ENCODE data around the gene PRB3. TPM values are rescaled to one million over a fixed set of nuclear protein-coding genes. Genes with fewer than 3 reads are reported as not detected.

Gene PRB3
- not detected in 2 replicates for total RNA-seq (2014; rRNA removed; shearing (Covaris generic))

GRCh38 chr12:11269607-11270006, at the start of gene PRB3:
PRB3 (minus strand) TSS chr12:11269707; CDS start chr12:11269669, 38 bp downstream.
- DNase-seq (ENCODE audit: low spot score): no peak

GRCh38 chr12:11310336-11310735, 40.8 kb upstream of the PRB3 start, which contains the start of gene PRB4:
PRB4 (minus strand) TSS chr12:11310436; CDS start chr12:11310398, 38 bp downstream.
- DNase-seq (ENCODE audit: low spot score): no peak

GRCh38 chr12:11307143-11307542, 37.6 kb upstream of the PRB3 start:
- no peak for DNase-seq (ENCODE audit: low spot score)

GRCh38 chr12:11273449-11273848, 3.9 kb upstream of the PRB3 start:
- no peak for DNase-seq (ENCODE audit: low spot score)

GRCh38 chr12:11264501-11264900, 5.0 kb downstream of the PRB3 start:
- no peak for DNase-seq (ENCODE audit: low spot score)

GRCh38 chr12:11246489-11246888, 23.0 kb downstream of the PRB3 start:
- DNase-seq (ENCODE audit: low spot score): no peak

- no peak for DNase-seq (ENCODE audit: low spot score)
Observed at GRCh38 chr12:11242656-11243055, 26.9 kb downstream of the PRB3 start.

GRCh38 chr12:11240348-11240930, 29.1 kb downstream of the PRB3 start:
- DNase-seq (ENCODE audit: low spot score): no peak

- no peak for DNase-seq (ENCODE audit: low spot score)
Observed at GRCh38 chr12:11238275-11238674, 31.2 kb downstream of the PRB3 start.

GRCh38 chr12:11233532-11233931, 36.0 kb downstream of the PRB3 start:
- no peak for DNase-seq (ENCODE audit: low spot score)

- peak; percentile 78 for DNase-seq (ENCODE audit: low spot score)
Observed at GRCh38 chr12:11228296-11228879, 41.1 kb downstream of the PRB3 start.

- no peak for DNase-seq (ENCODE audit: low spot score)
Observed at GRCh38 chr12:11227373-11227772, 42.1 kb downstream of the PRB3 start.

Other genes starting within 250 kb of the PRB3 start
- gene TAS2R19, start 247.1 kb downstream of the PRB3 start, total RNA-seq (2014; rRNA removed; shearing (Covaris generic)): 1.6 and 3.3 TPM in 2 replicates
- 1.3 and 2.3 TPM in 2 replicates for gene TAS2R31, start 238.3 kb downstream of the PRB3 start, total RNA-seq (2014; rRNA removed; shearing (Covaris generic))
- 0.31 and 0.76 TPM in 2 replicates for gene TAS2R46, start 207.4 kb downstream of the PRB3 start, total RNA-seq (2014; rRNA removed; shearing (Covaris generic))
- gene TAS2R43, start 177.4 kb downstream of the PRB3 start, total RNA-seq (2014; rRNA removed; shearing (Covaris generic)): 0.51 and 1.7 TPM in 2 replicates
- 0.79 and 0.86 TPM in 2 replicates for gene TAS2R30, start 135.1 kb downstream of the PRB3 start, total RNA-seq (2014; rRNA removed; shearing (Covaris generic))
- gene SMIM10L1, start 98.5 kb downstream of the PRB3 start, total RNA-seq (2014; rRNA removed; shearing (Covaris generic)): 6.1 and 6.7 TPM in 2 replicates
- not detected in 2 replicates for gene TAS2R42, start 82.8 kb downstream of the PRB3 start, total RNA-seq (2014; rRNA removed; shearing (Covaris generic))
- gene PRB4, start 40.7 kb upstream of the PRB3 start, total RNA-seq (2014; rRNA removed; shearing (Covaris generic)): not detected in 2 replicates
- gene PRB2, start 125.9 kb upstream of the PRB3 start, total RNA-seq (2014; rRNA removed; shearing (Covaris generic)): 0.76 TPM in 1 of 2 replicates, not detected in the other

Measured in HT-29 (cell line).